WTC11 (cell line): ENCODE data around the gene NAA80. TPM values are rescaled to one million over a fixed set of nuclear protein-coding genes. Genes with fewer than 3 reads are reported as not detected.

Source experiments
- ATAC-seq: fragments of 200-7000 bp; cut with Tn5 transposase; 2 replicates; pipeline ENCODE4 v1.10.0; 2021; ENCODE audit warnings: mild to moderate bottlenecking, moderate library complexity
- CTCF ChIA-PET: fragments of 300-600 bp; sonication (Branson Sonifier 250); formaldehyde crosslinking; loops from one replicate; lab custom pipeline; 2021; ENCODE audit warnings: antibody characterized with exemption; lab: Charles Lee
- POLR2A ChIA-PET: fragments of 350-600 bp; sonication (Branson Sonifier 250); formaldehyde crosslinking; loops from one replicate; lab custom pipeline; 2021; ENCODE audit warnings: antibody characterized with exemption; lab: Charles Lee
- DNase-seq: peaks from one replicate; pipeline ENCODE4 v3.0.0; 2021; ENCODE audit warnings: low spot score
- H3K27ac Mint-ChIP-seq: 2 replicates; pipeline ENCODE4 v1.8.0; 2021; ENCODE audit warnings: mixed read lengths
- H3K27me3 Mint-ChIP-seq: 2 replicates; pipeline ENCODE4 v1.8.0; 2021; ENCODE audit warnings: low read depth, mild to moderate bottlenecking, moderate library complexity, mixed read lengths
- H3K36me3 Mint-ChIP-seq: 2 replicates; pipeline ENCODE4 v1.8.0; 2021; ENCODE audit warnings: mixed read lengths
- H3K4me1 Mint-ChIP-seq: 2 replicates; pipeline ENCODE4 v1.8.0; 2022; ENCODE audit warnings: mixed read lengths
- H3K4me3 Mint-ChIP-seq: 2 replicates; pipeline ENCODE4 v1.8.0; 2021; ENCODE audit warnings: mild to moderate bottlenecking, moderate library complexity, mixed read lengths
- H3K9me3 Mint-ChIP-seq: 2 replicates; pipeline ENCODE4 v1.8.0; 2021; ENCODE audit warnings: mixed read lengths
- ELF4 ChIP-seq: sonication (generic); formaldehyde crosslinking; IDR thresholded peaks from 2 replicates; pipeline ENCODE4 v1.8.1; 2022; ENCODE audit warnings: low read depth, mild to moderate bottlenecking, moderate library complexity, missing genetic modification reagents
- HMGA2 ChIP-seq: fragments of 250-450 bp; sonication (Bioruptor Pico); IDR thresholded peaks from 2 replicates; pipeline ENCODE4 v1.4.0; 2021; ENCODE audit warnings: mild to moderate bottlenecking, moderate library complexity
- NFATC4 ChIP-seq: fragments of 250-450 bp; sonication (Bioruptor Pico); IDR thresholded peaks from 2 replicates; pipeline ENCODE4 v1.9.0; 2021; ENCODE audit warnings: mild to moderate bottlenecking
- NR3C1 ChIP-seq: sonication (generic); formaldehyde crosslinking; conservative IDR thresholded peaks from 2 replicates; pipeline ENCODE4 v1.8.1; 2023; ENCODE audit warnings: low read depth, mild to moderate bottlenecking, missing genetic modification reagents
- RORB ChIP-seq: fragments of 250-450 bp; sonication (Bioruptor Pico); IDR thresholded peaks from 2 replicates; pipeline ENCODE4 v1.9.0; 2021; ENCODE audit warnings: mild to moderate bottlenecking
- SP1 ChIP-seq: sonication (generic); formaldehyde crosslinking; conservative IDR thresholded peaks from 2 replicates; pipeline ENCODE4 v1.8.1; 2022; ENCODE audit warnings: missing genetic modification reagents
- TEAD4 ChIP-seq: sonication (generic); formaldehyde crosslinking; IDR thresholded peaks from 2 replicates; pipeline ENCODE4 v1.8.0; 2022; ENCODE audit warnings: mild to moderate bottlenecking, missing genetic modification reagents
- ZNF219 ChIP-seq: sonication (generic); formaldehyde crosslinking; IDR thresholded peaks from 2 replicates; pipeline ENCODE4 v1.8.0; 2023; ENCODE audit warnings: missing genetic modification reagents, mild to moderate bottlenecking, borderline replicate concordance
- ZNF232 ChIP-seq: sonication (generic); formaldehyde crosslinking; IDR thresholded peaks from 2 replicates; pipeline ENCODE4 v1.8.0; 2022; ENCODE audit warnings: mild to moderate bottlenecking, missing genetic modification reagents
- ZNF263 ChIP-seq: sonication (generic); formaldehyde crosslinking; IDR thresholded peaks from 2 replicates; pipeline ENCODE4 v1.8.1; 2022; ENCODE audit warnings: low read depth, mild to moderate bottlenecking, moderate library complexity, missing genetic modification reagents
- ZNF317 ChIP-seq: sonication (generic); formaldehyde crosslinking; IDR thresholded peaks from 2 replicates; pipeline ENCODE4 v1.8.1; 2023; ENCODE audit warnings: low read depth, mild to moderate bottlenecking, moderate library complexity, missing genetic modification reagents, borderline replicate concordance
- total RNA-seq: library from RNA; stranded (reverse); gene quantifications from 3 replicates; pipeline ENCODE4 v1.2.3, GENCODE V29; 2021
- TF ChIP-seq, protein P1 (sequence below): fragments of 250-450 bp; sonication (Bioruptor Pico); IDR thresholded peaks from 2 replicates; pipeline ENCODE4 v1.9.0; 2021; ENCODE audit warnings: mild to moderate bottlenecking
- TF ChIP-seq, protein P2 (sequence below): sonication (generic); formaldehyde crosslinking; IDR thresholded peaks from 2 replicates; pipeline ENCODE4 v1.8.0; 2023; ENCODE audit warnings: missing genetic modification reagents
- TF ChIP-seq, protein P3 (sequence below): sonication (generic); formaldehyde crosslinking; IDR thresholded peaks from 2 replicates; pipeline ENCODE4 v1.8.1; 2023; ENCODE audit warnings: mild to moderate bottlenecking, missing genetic modification reagents, moderate library complexity
- TF ChIP-seq, protein P4 (sequence below): sonication (generic); formaldehyde crosslinking; IDR thresholded peaks from 2 replicates; pipeline ENCODE4 v1.8.1; 2022; ENCODE audit warnings: missing genetic modification reagents, borderline replicate concordance
- TF ChIP-seq, protein P5 (sequence below): fragments of 250-450 bp; sonication (Bioruptor Pico); IDR thresholded peaks from 2 replicates; pipeline ENCODE4 v2.1.2; 2022; ENCODE audit warnings: mild to moderate bottlenecking, moderate library complexity
- TF ChIP-seq, protein P6 (sequence below): sonication (generic); formaldehyde crosslinking; IDR thresholded peaks from 2 replicates; pipeline ENCODE4 v1.8.0; 2023; ENCODE audit warnings: mild to moderate bottlenecking, missing genetic modification reagents
- TF ChIP-seq, protein P7 (sequence below): sonication (generic); formaldehyde crosslinking; IDR thresholded peaks from 2 replicates; pipeline ENCODE4 v1.8.1; 2023; ENCODE audit warnings: mild to moderate bottlenecking, missing genetic modification reagents
- TF ChIP-seq, protein P8 (sequence below): sonication (generic); formaldehyde crosslinking; conservative IDR thresholded peaks from 2 replicates; pipeline ENCODE4 v1.8.1; 2022; ENCODE audit warnings: mild to moderate bottlenecking, missing genetic modification reagents

The NAA80 gene
- total RNA-seq, 1 experiment from 2014 or later = 17.3 TPM

DNA sequence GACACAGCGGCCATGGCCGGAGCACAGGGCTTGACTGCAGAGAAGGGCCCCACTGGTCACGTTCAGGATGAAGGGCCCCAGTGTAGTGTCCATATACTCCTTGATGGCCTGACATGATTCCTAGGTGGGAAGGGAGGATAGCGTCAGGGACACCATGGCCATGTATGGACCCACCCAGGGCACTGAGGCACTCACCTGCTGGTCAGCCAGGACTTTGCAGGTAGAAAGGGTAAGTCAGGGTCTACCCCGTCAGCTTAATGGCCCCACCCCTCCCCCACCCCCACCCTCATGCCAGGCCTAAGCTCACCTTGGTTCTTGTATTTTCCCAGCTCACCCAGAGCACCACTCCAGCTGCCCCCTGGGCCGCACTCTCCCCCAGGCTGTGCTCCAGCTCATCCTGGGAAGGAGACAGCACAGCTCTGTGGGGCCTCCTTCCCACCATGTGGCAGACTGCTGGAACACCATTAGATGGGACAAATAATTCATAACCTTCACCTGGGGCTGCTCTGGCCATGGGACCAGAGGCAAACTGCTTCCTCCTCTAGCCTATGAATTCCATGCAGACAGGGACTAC, 1.6 kb upstream of the NAA80 start:
- POLR2A ChIA-PET = no interaction called here
- Mint-ChIP-seq H3K4me1 (peaks cover 22% of the 10 kb centered on the region), H3K9me3 (peaks cover 7% of the 10 kb centered on the region; the same call in 1 of the 2 replicates), H3K27me3 (no peaks in the 10 kb centered on the region; the same call in 1 of the 2 replicates), H3K4me3 (0 out of 2 replicates have a peak overlapping the region, but pooled peaks have one; percentile 97), H3K36me3 (0 out of 2 replicates have a peak, but pooled peaks cover 4% of the 10 kb centered on the region), H3K27ac (peak overlapping the region; percentile 82; the same call in 1 of the 2 replicates)
- ATAC-seq (no peak), DNase-seq (no peak)
- TF ChIP-seq, protein P1, sequence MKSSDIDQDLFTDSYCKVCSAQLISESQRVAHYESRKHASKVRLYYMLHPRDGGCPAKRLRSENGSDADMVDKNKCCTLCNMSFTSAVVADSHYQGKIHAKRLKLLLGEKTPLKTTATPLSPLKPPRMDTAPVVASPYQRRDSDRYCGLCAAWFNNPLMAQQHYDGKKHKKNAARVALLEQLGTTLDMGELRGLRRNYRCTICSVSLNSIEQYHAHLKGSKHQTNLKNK (CRISPR knock-in tag) = no peak
- TF ChIP-seq NR3C1 (CRISPR knock-in tag) (no peak), NFATC4 (CRISPR knock-in tag) (no peak), ELF4 (no peak), SP1 (CRISPR knock-in tag) (no peak), ZNF232 (no peak), ZNF263 (CRISPR knock-in tag) (no peak), ZNF219 (CRISPR knock-in tag) (no peak), HMGA2 (CRISPR knock-in tag) (no peak)
- TF ChIP-seq, protein P2, sequence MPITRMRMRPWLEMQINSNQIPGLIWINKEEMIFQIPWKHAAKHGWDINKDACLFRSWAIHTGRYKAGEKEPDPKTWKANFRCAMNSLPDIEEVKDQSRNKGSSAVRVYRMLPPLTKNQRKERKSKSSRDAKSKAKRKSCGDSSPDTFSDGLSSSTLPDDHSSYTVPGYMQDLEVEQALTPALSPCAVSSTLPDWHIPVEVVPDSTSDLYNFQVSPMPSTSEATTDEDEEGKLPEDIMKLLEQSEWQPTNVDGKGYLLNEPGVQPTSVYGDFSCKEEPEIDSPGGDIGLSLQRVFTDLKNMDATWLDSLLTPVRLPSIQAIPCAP (CRISPR knock-in tag) = no peak
- TF ChIP-seq, protein P3, sequence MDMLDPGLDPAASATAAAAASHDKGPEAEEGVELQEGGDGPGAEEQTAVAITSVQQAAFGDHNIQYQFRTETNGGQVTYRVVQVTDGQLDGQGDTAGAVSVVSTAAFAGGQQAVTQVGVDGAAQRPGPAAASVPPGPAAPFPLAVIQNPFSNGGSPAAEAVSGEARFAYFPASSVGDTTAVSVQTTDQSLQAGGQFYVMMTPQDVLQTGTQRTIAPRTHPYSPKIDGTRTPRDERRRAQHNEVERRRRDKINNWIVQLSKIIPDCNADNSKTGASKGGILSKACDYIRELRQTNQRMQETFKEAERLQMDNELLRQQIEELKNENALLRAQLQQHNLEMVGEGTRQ = no peak
- TF ChIP-seq, protein P4, sequence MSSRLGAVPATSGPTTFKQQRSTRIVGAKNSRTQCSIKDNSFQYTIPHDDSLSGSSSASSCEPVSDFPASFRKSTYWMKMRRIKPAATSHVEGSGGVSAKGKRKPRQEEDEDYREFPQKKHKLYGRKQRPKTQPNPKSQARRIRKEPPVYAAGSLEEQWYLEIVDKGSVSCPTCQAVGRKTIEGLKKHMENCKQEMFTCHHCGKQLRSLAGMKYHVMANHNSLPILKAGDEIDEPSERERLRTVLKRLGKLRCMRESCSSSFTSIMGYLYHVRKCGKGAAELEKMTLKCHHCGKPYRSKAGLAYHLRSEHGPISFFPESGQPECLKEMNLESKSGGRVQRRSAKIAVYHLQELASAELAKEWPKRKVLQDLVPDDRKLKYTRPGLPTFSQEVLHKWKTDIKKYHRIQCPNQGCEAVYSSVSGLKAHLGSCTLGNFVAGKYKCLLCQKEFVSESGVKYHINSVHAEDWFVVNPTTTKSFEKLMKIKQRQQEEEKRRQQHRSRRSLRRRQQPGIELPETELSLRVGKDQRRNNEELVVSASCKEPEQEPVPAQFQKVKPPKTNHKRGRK (CRISPR knock-in tag) = no peak
- TF ChIP-seq, protein P5, sequence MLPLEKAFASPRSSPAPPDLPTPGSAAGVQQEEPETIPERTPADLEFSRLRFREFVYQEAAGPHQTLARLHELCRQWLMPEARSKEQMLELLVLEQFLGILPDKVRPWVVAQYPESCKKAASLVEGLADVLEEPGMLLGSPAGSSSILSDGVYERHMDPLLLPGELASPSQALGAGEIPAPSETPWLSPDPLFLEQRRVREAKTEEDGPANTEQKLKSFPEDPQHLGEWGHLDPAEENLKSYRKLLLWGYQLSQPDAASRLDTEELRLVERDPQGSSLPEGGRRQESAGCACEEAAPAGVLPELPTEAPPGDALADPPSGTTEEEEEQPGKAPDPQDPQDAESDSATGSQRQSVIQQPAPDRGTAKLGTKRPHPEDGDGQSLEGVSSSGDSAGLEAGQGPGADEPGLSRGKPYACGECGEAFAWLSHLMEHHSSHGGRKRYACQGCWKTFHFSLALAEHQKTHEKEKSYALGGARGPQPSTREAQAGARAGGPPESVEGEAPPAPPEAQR = no peak
- TF ChIP-seq, protein P6, sequence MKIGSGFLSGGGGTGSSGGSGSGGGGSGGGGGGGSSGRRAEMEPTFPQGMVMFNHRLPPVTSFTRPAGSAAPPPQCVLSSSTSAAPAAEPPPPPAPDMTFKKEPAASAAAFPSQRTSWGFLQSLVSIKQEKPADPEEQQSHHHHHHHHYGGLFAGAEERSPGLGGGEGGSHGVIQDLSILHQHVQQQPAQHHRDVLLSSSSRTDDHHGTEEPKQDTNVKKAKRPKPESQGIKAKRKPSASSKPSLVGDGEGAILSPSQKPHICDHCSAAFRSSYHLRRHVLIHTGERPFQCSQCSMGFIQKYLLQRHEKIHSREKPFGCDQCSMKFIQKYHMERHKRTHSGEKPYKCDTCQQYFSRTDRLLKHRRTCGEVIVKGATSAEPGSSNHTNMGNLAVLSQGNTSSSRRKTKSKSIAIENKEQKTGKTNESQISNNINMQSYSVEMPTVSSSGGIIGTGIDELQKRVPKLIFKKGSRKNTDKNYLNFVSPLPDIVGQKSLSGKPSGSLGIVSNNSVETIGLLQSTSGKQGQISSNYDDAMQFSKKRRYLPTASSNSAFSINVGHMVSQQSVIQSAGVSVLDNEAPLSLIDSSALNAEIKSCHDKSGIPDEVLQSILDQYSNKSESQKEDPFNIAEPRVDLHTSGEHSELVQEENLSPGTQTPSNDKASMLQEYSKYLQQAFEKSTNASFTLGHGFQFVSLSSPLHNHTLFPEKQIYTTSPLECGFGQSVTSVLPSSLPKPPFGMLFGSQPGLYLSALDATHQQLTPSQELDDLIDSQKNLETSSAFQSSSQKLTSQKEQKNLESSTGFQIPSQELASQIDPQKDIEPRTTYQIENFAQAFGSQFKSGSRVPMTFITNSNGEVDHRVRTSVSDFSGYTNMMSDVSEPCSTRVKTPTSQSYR (CRISPR knock-in tag) = no peak
- CTCF ChIA-PET = interaction anchor here (0.7 to 5.9 kb wide), 4 partner anchors 14 to 50 kb away, joined by 3 to 95 read pairs (median 4); partner anchors contain the start of genes CYB561D2, HYAL2 and NPRL2

DNA sequence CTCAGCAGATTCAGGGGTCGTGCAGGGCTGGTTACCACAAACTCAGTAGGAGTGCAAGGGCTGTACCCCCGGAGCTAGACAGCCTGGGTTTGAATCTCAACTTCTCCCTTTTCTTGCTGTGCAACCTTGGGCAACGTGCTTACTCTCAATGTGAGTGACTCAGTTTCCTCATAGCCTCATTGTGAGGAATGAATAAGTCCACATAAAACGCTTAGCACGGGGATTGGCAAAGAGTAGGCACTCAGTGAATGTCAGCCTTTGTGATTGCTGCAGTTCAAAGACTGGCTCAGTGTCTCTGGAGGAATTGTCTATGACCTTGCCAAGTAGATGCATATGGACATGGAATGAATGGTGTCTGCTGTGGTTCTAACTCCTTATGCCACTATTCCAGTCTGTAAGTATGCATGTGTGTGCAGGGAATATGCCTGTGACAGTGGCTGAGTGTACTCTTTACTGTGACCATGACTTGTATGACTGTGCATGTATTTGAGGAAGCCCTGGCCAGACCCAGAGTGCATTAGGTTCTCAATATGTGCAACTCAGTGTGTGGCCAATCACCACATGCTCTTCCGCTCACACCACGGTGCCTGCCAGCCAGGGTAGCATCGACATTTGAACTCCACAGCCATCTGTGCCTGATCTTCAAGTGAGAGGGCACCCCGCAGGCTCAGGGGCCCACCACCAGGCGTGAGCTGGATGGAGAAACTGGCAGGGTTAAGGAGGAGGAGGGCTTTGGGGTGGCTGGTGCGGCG, 900 bp upstream of the NAA80 start:
- DNase-seq (no peak), ATAC-seq (no peak)
- Mint-ChIP-seq H3K36me3 (0 out of 2 replicates have a peak, but pooled peaks cover 4% of the 10 kb centered on the region), H3K4me1 (peaks cover 22% of the 10 kb centered on the region), H3K4me3 (peak overlapping the region; percentile 97), H3K9me3 (0 out of 2 replicates have a peak, but pooled peaks cover 5% of the 10 kb centered on the region), H3K27me3 (no peaks in the 10 kb centered on the region; the same call in 1 of the 2 replicates), H3K27ac (peak overlapping the region; percentile 82)
- CTCF ChIA-PET = interaction anchor here (0.9 to 5.9 kb wide), 20 partner anchors 15 to 312 kb away, joined by 3 to 95 read pairs (median 4); partner anchors contain the start of genes CISH and HYAL2
- POLR2A ChIA-PET = interaction anchor here (0.8 to 1.4 kb wide), 6 partner anchors 18 to 50 kb away, joined by 3 to 8 read pairs (median 4); partner anchors contain the start of genes CYB561D2, HYAL2 and NPRL2
- TF ChIP-seq TEAD4 (CRISPR knock-in tag) = no peak
- TF ChIP-seq, protein P7, sequence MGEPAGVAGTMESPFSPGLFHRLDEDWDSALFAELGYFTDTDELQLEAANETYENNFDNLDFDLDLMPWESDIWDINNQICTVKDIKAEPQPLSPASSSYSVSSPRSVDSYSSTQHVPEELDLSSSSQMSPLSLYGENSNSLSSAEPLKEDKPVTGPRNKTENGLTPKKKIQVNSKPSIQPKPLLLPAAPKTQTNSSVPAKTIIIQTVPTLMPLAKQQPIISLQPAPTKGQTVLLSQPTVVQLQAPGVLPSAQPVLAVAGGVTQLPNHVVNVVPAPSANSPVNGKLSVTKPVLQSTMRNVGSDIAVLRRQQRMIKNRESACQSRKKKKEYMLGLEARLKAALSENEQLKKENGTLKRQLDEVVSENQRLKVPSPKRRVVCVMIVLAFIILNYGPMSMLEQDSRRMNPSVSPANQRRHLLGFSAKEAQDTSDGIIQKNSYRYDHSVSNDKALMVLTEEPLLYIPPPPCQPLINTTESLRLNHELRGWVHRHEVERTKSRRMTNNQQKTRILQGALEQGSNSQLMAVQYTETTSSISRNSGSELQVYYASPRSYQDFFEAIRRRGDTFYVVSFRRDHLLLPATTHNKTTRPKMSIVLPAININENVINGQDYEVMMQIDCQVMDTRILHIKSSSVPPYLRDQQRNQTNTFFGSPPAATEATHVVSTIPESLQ (CRISPR knock-in tag) = no peak
- TF ChIP-seq, protein P6 (CRISPR knock-in tag) = no peak
- TF ChIP-seq ZNF317 (CRISPR knock-in tag) = no peak
- TF ChIP-seq, protein P8, sequence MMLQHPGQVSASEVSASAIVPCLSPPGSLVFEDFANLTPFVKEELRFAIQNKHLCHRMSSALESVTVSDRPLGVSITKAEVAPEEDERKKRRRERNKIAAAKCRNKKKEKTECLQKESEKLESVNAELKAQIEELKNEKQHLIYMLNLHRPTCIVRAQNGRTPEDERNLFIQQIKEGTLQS = no peak
- TF ChIP-seq RORB = no peak
